Umbilical cord (tissue), 2 donors: ENCODE data around the gene SELENOP. TPM values are rescaled to one million over a fixed set of nuclear protein-coding genes. Genes with fewer than 3 reads are reported as not detected.
A peak's percentile ranks its signal among the peaks of the same experiment; 100 is the strongest.

ENCODE experiments used
- DNase-seq: peaks from one replicate; pipeline ENCODE4 v3.0.0-alpha.2; 2015; ENCODE audit warnings: low spot score
- total RNA-seq: library from RNA; depleted of rRNA; stranded (reverse); fragments of >200 nt; gene quantifications from one replicate; pipeline ENCODE4 v1.2.3, GENCODE V29; 2014; ENCODE audit warnings: low replicate concordance; ENCODE audit not compliant: insufficient read depth

Gene SELENOP
- total RNA-seq, 1 donor from 2014 or later: 148 TPM

DNA sequence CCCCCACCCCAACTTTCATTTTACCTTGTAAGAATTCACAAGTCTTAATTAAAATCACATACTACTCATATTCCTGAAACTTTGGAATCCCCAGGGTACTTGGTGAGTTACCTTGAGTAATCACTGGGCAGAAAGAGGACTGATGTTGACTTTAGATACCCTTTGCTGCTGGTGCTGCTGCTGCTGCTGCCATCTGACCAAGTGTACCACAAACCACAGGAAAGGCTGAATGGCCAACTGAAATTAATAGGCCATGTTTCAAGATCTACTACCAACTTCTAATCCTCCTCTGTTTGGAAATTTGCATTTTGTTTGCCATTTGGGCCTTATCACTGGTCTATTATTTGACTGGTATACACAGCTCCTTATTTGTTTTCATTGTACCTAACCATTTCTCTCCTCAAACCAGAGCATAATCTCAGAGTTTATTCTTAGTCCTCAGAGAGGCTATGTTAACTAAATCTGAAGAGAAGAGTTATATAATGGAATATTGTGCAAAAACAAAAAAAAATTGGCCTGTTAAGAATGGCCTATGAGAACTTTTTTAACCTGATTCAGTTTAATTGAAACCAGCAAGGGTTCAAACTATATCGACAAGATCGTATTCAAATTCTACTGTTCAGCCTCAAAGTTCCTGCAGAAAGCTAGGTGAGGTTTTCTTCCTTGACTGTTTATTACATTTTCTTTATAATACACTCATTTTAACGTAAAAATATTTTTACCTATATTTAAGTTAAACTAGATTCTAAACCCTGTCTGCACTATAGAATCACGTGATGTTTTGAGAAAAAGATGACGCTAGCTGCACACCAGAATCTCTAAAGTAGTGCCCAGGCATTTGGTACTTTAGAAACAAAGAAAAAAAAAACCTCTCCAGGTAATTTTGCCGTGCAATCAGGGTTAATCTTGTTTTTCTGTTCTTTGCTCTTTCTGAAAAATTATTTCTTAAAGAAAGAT lies 13.1 kb downstream of the SELENOP start:
- DNase-seq: no peak

DNA sequence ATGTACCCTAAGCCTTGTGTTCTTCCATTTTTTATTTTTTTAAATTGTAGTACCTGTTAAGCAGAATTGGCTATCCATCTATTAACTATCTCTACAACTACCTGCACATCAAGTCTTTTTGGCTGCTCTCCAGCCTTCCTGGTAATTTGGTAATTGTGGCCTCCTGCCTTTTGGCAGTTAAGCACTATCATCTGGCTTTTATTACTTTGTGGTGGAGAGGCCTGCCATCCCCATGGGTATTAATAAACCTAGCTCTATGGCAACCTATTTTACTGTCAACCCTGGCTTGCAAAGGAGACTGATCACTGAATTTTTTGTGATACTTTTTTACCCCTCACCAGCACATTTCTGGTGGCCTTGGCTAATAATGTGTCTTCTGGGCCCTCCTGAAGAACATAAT lies 20.5 kb downstream of the SELENOP start:
- no peak for DNase-seq

DNA sequence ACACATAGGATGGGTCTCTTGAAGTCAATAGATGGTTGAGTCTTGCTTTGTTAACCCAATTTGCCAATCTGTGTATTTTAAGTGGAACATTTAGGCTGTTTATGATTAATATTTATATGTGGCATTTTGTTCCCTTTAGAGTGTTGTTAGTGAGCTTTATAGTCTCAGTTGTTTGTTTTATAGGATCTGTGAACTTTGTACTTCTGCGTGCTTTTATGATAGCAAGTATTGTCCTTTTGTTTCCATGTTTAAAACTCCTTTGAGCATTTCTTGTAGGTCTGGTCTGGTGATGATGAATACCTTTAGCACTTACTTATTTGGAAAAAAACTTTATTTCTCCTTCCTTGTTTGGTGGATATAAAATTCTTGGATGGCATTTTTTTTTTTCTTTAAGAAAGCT lies 23.8 kb downstream of the SELENOP start:
- DNase-seq: no peak

- DNase-seq: no peak
Observed at GRCh38 chr5:42787073-42787472, 24.6 kb downstream of the SELENOP start.

- no peak for DNase-seq
Observed at GRCh38 chr5:42785756-42786155, 25.9 kb downstream of the SELENOP start.

GRCh38 chr5:42784132-42784531 lies 27.6 kb downstream of the SELENOP start:
- DNase-seq: no peak

GRCh38 chr5:42781584-42781983 lies 30.1 kb downstream of the SELENOP start:
- DNase-seq: no peak

GRCh38 chr5:42779083-42779482 lies 32.6 kb downstream of the SELENOP start:
- no peak for DNase-seq

GRCh38 chr5:42772265-42772993 lies 39.3 kb downstream of the SELENOP start:
- no peak for DNase-seq

DNA sequence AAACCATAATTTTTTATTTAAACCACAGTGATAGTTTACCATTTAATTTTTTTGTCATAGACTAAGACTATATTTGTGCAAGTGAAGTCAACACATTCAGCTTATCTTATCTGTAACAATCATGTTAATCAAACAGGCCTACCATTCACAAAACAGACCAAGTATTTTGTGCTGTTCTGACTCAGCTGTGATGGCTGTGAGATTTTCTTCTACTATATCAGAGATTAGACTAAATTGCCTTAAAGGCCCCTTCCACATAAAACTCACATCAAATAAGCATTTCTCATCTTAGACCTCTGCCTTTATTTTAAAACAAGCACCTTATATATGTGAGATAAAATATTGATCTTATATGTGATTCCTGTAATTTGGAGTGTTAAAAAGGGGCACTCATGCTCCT lies 41.7 kb downstream of the SELENOP start:
- DNase-seq: no peak

DNA sequence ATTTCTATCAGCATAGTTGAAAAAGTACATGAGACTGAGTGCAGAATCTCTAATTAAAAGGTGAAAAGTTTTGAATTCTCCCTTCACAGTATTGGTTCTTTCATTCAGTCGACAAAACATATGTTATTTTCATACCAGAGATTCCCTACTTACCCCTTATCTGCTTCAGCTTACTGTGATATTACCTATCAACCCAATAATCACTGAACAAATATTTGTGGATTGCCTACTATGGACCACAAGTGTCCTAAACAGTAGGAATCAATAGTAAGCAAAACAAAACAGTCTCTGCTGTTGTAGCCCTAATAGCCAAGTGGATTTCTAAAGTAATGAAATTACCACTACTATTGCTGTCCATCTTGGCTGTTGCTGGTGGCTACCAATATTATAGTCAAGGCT lies 43.6 kb downstream of the SELENOP start:
- DNase-seq: no peak

DNA sequence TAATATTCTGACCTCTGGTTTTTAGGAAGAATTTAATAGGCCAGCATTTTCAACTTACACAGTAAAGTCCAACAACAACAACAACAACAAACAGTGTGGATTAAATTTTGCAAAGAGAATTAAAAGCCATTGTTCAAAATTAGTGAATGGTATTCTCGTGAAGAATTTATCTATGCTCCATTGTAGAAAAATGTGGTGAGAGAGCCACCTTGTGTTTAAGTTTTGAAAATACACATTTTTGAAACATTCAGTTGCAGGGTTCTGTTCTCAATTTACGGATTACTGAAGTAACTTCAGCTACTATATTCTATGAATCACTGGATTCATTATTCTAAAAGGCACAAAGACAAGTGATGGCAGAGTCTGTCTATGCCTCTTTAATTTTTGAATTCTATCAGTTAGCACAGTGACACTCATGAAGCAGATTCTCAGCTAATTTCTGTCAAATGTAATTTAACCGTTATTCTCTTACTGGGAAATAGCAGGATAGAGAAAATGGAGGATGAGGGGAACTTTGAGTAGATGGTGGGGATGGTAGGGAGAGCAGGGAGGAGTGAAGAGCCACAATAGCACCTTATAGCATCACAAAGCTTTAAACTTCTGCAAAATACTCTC lies 44.1 kb downstream of the SELENOP start:
- peak; percentile 61 for DNase-seq

GRCh38 chr5:42761791-42762190 lies 49.9 kb downstream of the SELENOP start:
- no peak for DNase-seq

DNA sequence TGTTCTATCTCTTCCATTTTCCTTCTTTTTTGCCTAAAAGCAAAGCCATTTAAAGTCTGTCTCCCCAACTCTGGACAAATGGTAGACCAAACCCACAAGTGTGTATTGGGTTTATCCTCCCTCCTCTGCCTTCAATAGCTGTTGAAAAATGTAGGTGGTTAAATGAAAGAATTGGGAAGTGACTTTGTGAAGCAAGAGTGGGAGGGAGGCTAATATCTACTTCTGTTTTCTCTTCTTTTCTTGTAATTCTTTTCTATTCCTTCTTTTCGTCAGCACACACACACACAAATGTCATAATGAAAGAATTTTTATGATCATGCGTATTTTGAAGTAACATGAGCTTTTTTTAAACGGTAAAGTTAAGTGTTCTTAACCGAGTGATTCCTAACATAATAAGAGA lies 51.3 kb downstream of the SELENOP start:
- no peak for DNase-seq

DNA sequence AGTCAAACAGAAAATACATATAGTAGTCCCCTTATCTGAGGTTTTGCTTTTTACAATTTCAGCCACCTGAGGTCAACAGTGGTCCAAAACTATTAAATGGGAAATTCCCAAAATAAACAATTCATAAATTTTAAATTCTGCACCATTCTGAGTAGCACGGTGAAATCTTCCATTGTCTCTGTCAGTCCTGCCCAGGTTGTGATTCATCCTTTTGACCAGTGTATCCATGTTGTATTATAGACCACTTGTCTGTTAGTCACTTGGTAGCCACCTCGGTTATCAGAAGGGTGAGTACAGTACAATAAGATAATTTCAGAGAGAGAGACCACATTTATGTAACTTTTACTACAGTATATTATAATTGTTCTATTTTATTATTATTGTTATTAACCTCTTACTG lies 52.2 kb downstream of the SELENOP start:
- DNase-seq: no peak

- DNase-seq: peak; percentile 19
Observed at GRCh38 chr5:42756606-42757601, 54.8 kb downstream of the SELENOP start, which contains the start of gene CCDC152. Gene CCDC152 (plus strand): TSS chr5:42756818. CDS start chr5:42759122, 2,304 bp downstream.

DNA sequence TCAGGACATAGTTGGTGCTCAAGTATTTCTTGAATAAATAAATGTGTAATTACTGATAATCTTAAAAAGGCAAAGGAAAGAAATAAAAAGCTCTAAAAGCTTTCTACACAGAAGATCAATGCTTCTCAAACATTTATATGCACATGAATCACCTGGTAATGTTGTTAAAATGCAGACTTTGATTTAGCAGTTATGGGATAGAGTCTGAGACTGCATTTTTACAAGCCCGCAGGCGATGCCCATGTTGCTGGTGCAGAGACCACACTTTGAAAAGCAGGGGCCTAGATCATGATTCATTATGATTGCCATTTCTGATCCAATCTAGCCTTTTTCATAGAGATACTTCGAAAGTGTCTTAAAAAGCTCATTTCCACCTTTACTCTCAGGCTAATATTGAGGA lies 58.6 kb downstream of the SELENOP start:
- DNase-seq: no peak

GRCh38 chr5:42751044-42751443 lies 60.6 kb downstream of the SELENOP start:
- no peak for DNase-seq

- DNase-seq: no peak
Observed at GRCh38 chr5:42750507-42750906, 61.2 kb downstream of the SELENOP start.
